ENCODE results near the gene PHAX. TPM values are rescaled to one million over a fixed set of nuclear protein-coding genes. Genes with fewer than 3 reads are reported as not detected.
"Not testable (repeated sequence)": the region's sequence is repeated elsewhere in the genome, so short reads cannot be mapped to it uniquely, and the experiment has no call there.

Gene PHAX
- total RNA-seq, 2 donors from 2014 or later: 33.4 to 39.1 TPM

DNA sequence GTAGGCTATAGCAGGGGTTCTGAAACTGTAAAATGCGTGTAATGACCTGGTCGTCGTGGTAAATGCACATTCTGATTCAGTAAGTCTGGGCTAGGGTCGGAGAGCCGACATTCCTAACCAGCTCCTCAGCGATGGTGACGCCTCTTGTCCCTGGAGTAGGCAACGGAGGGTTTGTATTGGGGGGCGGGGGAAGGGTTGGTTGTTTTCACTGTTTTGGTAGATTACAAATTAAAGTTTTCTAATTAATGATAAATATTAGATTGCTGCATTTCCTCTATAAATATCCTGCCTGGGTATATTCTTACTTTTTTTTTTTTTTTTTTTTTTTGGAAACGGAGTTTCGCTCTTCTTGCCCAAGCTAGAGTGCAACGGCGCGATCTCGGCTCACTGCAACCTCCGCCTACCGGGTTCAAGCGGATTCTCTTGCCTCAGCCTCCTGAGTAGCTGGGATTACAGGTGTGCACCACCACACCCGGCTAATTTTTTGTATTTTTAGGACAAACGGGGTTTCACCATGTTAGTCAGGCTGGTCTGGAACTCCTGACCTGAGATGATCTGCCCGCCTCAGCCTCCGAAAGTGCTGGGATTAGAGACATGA, 5.2 kb upstream of the PHAX start:
- no peak for DNase-seq (ENCODE audit: low spot score in 2 of 2)
- H3K36me3 Mint-ChIP-seq: peaks cover 0 to 6% of the 10 kb centered on the region in 2 donors
- peaks cover 0 to 4% of the 10 kb centered on the region in 2 donors for H3K9me3 Mint-ChIP-seq
- peak in 1 of 2 donors; percentile 2 for ATAC-seq
- H3K27ac Mint-ChIP-seq: no peak overlapping the region

DNA sequence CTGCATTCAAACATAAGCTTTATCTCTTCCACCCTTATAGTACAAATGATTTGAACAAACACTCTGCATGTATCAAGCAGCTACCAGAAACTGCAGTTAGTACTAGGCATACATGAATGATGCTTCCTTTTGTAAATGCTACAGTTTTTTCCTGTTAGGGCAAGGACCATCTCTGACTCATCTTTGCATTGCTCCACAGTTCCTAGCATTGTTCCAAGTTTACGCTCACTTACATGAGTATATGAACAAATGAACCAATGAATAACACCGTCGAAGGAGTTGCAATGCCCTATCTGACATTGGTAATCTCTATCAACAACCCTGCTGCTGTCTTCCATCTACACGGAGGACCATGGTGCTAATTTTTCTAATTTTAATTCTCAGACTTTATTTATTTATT, 3.6 kb upstream of the PHAX start:
- ATAC-seq (no peak), DNase-seq (ENCODE audit: low spot score in 2 of 2) (no peak)
- H3K9me3 Mint-ChIP-seq: peaks cover 0 to 4% of the 10 kb centered on the region in 2 donors
- H3K27ac Mint-ChIP-seq: no peak overlapping the region
- peaks cover 0 to 6% of the 10 kb centered on the region in 2 donors for H3K36me3 Mint-ChIP-seq

DNA sequence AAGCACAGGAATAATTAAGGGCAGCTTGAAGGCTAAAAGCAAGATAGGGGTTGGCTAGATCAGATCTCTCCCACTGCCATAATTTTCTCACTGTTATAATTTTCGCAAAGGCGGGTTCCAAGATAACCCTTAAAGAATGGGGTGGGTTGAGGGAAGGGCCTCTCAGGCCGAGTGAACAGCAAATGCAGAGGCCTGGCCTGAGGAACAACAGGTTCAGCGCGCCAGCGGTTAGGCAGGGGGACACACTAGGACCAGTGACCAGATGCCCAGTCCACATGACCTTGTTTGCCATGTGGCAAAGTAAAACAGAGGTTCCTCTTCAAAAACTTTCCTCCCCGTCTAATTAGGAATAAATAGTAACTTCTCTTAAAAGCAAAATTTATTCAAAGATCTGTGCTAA, 1.2 kb upstream of the PHAX start:
- H3K27ac Mint-ChIP-seq: peak overlapping the region in 1 of 2 donors; percentile 84
- ATAC-seq (no peak), DNase-seq (ENCODE audit: low spot score in 2 of 2) (no peak)
- H3K9me3 Mint-ChIP-seq: peaks cover 0 to 4% of the 10 kb centered on the region in 2 donors
- peaks cover 11 to 16% of the 10 kb centered on the region in 2 donors for H3K36me3 Mint-ChIP-seq

DNA sequence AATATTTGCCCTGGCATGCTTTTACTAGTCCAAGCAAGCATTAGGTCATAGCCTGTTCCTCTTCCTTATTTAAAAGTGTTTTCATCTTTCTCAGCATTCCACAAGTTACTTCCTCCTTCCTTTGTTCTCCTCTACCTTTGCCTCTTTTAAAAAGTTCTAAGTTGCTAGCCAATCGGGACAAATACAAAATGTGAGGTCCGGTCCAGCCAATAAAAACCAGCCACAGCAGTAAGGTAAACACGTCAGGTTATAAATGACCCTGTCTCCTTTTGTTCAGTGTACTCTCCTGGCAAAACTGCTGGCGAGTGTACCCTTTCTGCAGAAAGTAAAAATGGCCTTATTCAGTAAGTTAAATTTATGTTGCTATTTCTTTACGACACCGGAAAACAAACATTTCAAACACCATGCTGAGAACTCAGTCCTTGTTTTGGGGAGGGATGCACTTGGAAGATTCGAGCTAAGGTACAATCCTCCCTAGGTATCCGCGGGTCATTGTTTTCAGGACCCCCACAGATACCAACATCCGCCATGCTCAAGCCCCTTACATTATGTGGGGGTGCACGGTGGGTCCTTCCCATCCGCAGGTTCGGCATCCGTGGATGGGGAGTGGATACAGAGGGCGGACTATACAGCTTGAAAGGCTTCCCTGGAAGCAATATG, 646 bp upstream of the PHAX start:
- not testable (repeated sequence) for ATAC-seq; DNase-seq (ENCODE audit: low spot score in 2 of 2); H3K9me3 Mint-ChIP-seq
- H3K36me3 Mint-ChIP-seq: peaks cover 11 to 16% of the 10 kb centered on the region in 2 donors
- peak overlapping the region; percentile 84 to 86 for H3K27ac Mint-ChIP-seq

DNA sequence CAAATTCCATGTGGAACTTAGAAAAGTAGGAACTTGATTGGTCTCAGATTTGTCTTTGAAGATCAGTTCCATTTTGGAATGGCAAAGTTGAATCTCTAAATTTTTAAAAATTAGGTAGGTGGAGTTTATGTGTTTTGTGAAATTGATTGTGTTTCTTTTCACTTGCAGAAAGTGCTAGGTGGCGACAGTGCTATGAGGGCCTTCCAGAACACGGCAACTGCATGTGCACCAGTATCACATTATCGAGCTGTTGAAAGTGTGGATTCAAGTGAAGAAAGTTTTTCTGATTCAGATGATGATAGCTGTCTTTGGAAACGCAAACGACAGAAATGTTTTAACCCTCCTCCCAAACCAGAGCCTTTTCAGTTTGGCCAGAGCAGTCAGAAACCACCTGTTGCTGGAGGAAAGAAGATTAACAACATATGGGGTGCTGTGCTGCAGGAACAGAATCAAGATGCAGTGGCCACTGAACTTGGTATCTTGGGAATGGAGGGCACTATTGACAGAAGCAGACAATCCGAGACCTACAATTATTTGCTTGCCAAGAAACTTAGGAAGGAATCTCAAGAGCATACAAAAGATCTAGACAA, 2.8 kb downstream of the PHAX start:
- no peak for DNase-seq (ENCODE audit: low spot score in 2 of 2)
- ATAC-seq: no peak
- H3K27ac Mint-ChIP-seq: peak overlapping the region in 1 of 2 donors; percentile 9
- no peaks in the 10 kb centered on the region for H3K9me3 Mint-ChIP-seq
- H3K36me3 Mint-ChIP-seq: peaks cover 11 to 16% of the 10 kb centered on the region in 2 donors

DNA sequence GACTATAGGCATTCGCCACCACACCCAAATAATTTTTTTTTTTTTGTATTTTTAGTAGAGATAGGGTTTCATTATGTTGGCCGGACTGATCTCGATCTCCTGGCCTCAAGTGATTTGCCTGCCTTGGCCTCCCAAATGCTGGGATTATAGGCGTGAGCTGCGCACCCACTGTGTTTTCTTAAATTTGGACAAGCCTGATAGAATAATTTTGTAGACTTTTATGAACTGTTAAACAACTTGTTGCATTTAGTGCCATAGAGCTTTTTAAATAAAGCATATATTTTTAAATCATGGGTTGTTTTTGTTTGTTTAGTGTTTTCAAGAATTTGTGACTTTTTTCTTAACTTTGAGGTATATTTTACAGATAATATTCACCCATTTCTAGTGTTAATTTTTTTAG, 4.8 kb downstream of the PHAX start:
- peaks cover 11 to 14% of the 10 kb centered on the region in 2 donors for H3K36me3 Mint-ChIP-seq
- H3K27ac Mint-ChIP-seq: no peak overlapping the region
- H3K9me3 Mint-ChIP-seq: no peaks in the 10 kb centered on the region
- ATAC-seq: no peak
- no peak for DNase-seq (ENCODE audit: low spot score in 2 of 2)

DNA sequence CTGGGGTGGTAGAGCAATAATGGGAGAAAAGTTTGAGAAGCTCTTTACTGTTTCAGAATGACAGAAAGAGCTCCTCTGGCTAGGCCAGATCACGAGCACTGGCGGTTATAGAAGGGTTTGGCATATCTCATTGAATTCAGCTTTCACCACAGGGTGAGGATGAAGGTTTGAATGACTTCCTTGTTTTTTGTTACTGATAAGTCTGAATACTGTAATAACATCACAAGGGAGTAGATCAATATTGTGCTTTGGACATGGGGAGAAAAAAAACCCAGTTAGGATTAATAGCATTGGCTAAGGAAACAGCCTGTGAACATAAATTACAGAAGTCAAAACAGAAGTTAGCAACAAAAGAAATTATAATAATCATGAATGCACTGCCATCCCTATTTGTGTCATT, 9.4 kb downstream of the PHAX start:
- Mint-ChIP-seq H3K27ac (peak overlapping the region in 1 of 2 donors; percentile 61), H3K36me3 (peaks cover 5 to 7% of the 10 kb centered on the region in 2 donors), H3K9me3 (no peaks in the 10 kb centered on the region)
- ATAC-seq (no peak), DNase-seq (ENCODE audit: low spot score in 2 of 2) (no peak)

DNA sequence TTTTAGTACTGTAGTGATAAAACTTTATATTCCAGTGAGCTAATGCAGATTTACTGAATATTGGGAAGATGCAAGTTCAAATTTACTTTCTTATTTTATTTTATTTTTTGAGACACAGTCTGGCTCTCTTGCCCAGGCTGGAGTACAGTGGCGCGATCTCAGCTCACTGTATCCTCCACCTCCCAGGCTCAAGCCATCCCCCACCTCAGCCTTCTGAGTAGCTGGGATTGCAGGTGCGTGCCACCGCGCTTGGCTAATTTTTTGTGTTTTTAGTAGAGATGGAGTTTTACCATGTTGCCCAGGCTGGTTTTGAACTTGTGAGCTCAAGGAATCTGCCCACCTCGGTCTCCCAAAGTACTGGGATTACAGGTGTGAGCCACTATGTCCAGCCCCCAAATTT, 9.9 kb downstream of the PHAX start:
- Mint-ChIP-seq H3K36me3 (peaks cover 5 to 7% of the 10 kb centered on the region in 2 donors), H3K9me3 (no peaks in the 10 kb centered on the region), H3K27ac (no peak overlapping the region)
- no peak for DNase-seq (ENCODE audit: low spot score in 2 of 2)
- ATAC-seq: no peak

DNA sequence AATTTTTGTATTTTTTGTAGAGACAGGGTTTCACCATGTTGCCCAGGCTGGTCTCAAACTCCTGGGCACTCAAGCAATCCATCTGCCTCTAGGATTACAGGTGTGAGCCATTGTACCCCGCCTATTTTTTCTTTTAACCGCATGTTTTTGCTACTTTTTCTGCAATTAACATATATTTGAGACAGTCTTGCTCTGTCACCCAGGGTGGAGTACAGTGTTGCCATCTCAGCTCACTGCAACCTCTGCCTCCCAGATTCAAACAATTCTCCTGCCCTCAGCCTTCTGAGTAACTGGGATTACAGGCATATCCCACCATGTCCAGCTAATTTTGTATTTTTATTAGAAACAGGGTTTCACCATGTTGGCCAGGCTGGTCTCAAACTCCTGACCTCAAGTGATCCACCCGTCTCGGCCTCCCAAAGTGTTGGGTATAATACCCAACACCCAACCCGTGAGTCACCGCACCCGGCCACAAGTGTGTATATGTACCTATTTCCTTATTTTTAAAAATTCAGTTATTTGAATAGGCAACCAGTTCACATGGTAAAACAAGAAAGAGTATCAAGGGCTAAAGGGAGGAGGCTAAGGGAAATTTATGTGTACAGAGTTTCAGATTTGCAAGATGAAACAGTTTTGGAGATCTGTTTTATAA, 13.3 kb downstream of the PHAX start:
- Mint-ChIP-seq H3K36me3 (peaks cover 5 to 7% of the 10 kb centered on the region in 2 donors), H3K9me3 (no peaks in the 10 kb centered on the region), H3K27ac (peak overlapping the region in 1 of 2 donors; percentile 91)
- no peak for DNase-seq (ENCODE audit: low spot score in 2 of 2)
- ATAC-seq: no peak

DNA sequence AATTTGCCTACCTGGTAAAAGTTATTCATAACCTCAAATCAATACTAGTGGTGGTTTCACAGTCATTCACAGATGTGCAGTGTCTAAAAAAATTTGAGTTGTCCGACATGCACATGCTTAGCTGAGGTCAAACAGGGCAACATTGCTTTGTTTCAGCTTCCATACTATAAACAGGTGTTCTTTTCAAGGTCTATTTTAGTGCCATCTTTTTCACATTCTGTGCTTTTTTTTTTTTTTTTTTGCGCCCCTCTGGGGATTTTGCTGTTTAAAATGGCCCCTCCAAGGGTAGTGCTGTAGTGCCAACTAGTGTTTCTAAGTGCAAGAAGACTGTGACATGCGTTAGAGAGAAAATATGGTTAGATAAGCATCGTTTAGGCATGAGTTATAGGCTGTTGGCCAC, 14.5 kb downstream of the PHAX start:
- Mint-ChIP-seq H3K9me3 (no peaks in the 10 kb centered on the region), H3K27ac (no peak overlapping the region), H3K36me3 (peaks cover under 1 to 7% of the 10 kb centered on the region in 2 donors)
- ATAC-seq (no peak), DNase-seq (ENCODE audit: low spot score in 2 of 2) (no peak)

DNA sequence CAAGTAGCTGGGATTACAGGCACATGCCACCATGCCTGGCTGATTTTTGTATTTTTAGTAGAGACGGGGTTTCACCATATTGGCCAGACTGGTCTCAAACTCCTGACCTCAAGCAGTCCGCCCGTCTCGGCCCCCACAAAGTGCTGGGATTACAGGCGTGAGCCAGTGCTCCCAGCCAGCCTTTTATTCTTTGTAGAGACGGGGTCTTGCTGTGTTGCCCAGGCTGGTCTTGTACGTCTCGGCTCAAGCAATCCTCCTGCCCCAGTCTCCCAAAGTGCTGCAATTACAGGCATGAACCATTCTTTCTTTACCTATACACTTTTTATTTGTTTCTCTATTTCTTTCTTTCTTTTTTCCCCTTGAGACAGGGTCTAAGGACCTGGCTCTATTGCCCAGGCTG, 16.9 kb downstream of the PHAX start:
- ATAC-seq; H3K9me3 Mint-ChIP-seq; DNase-seq (ENCODE audit: low spot score in 2 of 2); H3K36me3 Mint-ChIP-seq: not testable (repeated sequence)
- peak overlapping the region in 1 of 2 donors; percentile 62 for H3K27ac Mint-ChIP-seq

DNA sequence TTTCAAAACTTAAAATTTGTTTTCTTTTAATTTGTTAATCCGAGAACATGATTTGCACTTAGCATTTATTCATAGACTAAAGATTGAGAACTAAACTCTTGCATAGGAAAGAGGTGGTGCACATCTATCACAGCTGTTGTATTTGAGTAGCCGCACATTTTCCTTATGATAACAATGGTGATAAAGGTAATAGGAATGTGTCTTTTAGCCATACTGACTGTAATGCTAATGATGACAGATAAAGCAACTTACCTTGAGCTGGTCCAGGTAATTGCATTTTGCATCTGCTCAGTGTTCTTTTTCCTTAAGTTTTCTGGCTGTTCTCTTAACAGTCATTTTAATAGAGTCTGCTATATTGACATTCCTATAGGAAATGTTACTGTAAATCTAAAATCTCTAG, 19.0 kb downstream of the PHAX start:
- H3K9me3 Mint-ChIP-seq: no peaks in the 10 kb centered on the region
- no peak overlapping the region for H3K27ac Mint-ChIP-seq
- DNase-seq (ENCODE audit: low spot score in 2 of 2): no peak
- no peak for ATAC-seq
- H3K36me3 Mint-ChIP-seq: peaks cover 5 to 9% of the 10 kb centered on the region in 2 donors

DNA sequence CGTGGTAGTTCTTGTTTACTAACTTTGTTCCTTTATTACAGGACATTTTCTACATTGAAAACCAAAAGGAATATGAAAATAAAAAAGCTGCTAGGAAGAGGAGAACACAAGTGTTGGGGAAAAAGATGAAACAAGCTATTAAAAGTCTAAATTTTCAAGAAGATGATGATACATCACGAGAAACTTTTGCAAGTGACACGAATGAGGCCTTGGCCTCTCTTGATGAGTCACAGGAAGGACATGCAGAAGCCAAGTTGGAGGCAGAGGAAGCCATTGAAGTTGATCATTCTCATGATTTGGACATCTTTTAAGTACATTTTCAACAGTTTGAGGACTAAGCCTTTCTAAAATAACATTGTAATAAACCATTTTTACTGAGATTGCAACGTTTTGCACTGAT, 23.8 kb downstream of the PHAX start:
- DNase-seq (ENCODE audit: low spot score in 2 of 2) (no peak), ATAC-seq (peak; percentile 68 to 70)
- H3K36me3 Mint-ChIP-seq: peaks cover 7 to 14% of the 10 kb centered on the region in 2 donors
- no peaks in the 10 kb centered on the region for H3K9me3 Mint-ChIP-seq
- peak overlapping the region; percentile 52 to 69 for H3K27ac Mint-ChIP-seq

DNA sequence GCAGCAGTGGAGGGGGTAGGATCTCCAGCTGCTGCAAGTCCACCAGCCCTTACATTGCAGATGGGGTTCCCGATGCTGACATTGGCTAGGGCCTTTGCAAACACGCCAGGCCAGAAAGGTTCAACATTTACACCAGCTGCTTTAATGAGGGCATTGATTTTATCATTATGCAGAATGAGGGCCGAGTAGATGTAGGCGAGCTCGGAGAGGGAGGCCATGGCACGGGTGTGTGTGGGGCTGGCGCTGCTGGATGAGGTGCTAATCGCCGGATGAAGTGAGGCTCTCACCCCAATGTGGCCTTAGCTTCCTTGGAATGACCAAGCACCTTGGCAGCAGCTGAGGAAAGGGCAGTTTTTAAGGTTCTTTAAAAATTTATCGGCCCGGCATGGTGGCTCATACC, 27.4 kb downstream of the PHAX start:
- H3K27ac Mint-ChIP-seq: peak overlapping the region in 1 of 2 donors; percentile 68

DNA sequence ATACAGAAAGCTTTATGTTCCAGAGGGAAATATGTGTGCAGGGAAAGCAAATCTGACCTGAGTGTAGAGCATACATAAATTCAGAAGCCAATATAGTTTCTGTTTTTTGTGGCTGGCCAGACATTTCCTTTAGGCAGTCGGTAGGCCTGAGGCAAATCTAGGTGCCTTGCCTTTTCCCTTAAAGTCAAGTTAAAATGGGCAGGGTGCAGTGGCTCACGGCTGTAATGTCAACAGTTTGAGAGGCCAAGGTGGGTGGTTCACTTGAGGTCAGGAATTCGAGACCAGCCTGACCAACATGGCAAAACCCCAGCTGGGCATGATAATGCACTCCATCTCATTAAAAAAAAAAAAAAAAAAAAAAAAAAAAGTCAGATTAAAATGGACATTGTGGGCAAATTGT, 31.2 kb downstream of the PHAX start:
- Mint-ChIP-seq H3K36me3 (no peaks in the 10 kb centered on the region), H3K27ac (no peak overlapping the region), H3K9me3 (no peaks in the 10 kb centered on the region)
- DNase-seq (ENCODE audit: low spot score in 2 of 2) (no peak), ATAC-seq (no peak)

More for the DNA sequence above, 27.4 kb downstream of the PHAX start:
- ATAC-seq (no peak), DNase-seq (ENCODE audit: low spot score in 2 of 2) (no peak)
- no peaks in the 10 kb centered on the region for H3K9me3 Mint-ChIP-seq
- H3K36me3 Mint-ChIP-seq: peaks cover 7 to 14% of the 10 kb centered on the region in 2 donors

DNA sequence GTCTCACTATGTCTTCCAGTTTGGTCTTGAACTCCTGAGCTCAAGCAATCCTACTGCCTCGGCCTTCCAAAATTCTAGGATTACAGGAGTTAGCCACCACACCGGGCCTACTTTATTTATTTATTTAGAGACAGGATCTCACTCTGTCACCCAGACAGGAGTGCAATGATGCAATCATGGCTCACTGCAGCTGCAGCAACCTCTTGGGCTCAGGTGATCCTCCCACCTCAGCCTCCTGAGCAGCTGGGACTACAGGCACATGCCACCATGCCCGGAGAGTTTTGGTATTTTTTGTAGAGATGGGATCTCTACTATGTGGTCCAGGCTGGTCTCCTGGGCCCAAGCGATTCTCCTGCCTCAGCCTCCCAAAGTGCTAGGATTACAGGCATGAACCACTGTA, 32.8 kb downstream of the PHAX start:
- DNase-seq (ENCODE audit: low spot score in 2 of 2) (no peak), ATAC-seq (no peak)
- H3K9me3 Mint-ChIP-seq: no peaks in the 10 kb centered on the region
- H3K36me3 Mint-ChIP-seq: no peaks in the 10 kb centered on the region
- H3K27ac Mint-ChIP-seq: no peak overlapping the region

DNA sequence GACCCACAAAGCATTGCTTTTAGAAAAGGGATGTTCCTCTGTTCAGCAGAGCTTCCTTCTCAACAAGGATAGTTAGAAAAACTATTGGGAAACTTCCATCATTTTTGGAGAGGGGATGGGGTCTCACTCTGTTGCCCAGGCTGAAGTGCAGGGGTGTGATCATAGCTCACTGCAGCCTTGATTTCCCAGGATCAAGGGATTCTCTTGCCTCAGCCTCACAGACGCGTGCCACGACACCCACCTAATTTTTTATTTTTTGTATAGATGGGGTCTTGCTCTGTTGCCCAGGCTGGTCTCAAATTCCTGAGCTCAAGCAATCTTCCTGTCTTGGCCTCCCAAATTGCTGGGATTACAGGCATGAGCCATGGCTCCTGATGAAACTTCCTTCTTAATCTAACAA, 34.8 kb downstream of the PHAX start:
- H3K9me3 Mint-ChIP-seq: no peaks in the 10 kb centered on the region
- no peak for ATAC-seq
- no peak overlapping the region for H3K27ac Mint-ChIP-seq
- DNase-seq (ENCODE audit: low spot score in 2 of 2): no peak
- no peaks in the 10 kb centered on the region for H3K36me3 Mint-ChIP-seq
